AG09309 (cell line): Measurements from ENCODE around the gene ABCG1.
"Not testable (repeated sequence)": the region's sequence is repeated elsewhere in the genome, so short reads cannot be mapped to it uniquely, and the experiment has no call there.

ENCODE experiments used
- DNase-seq: peaks from one replicate; pipeline ENCODE4 v3.0.0-alpha.2; 2010; ENCODE audit warnings: low read depth
- H3K4me3 ChIP-seq: 2 replicates; pipeline ENCODE4 v1.5.1; 2011; ENCODE audit warnings: mild to moderate bottlenecking, low read depth, low read length, moderate library complexity; ENCODE audit not compliant: control insufficient read depth
- CTCF ChIP-seq: IDR thresholded peaks from 2 replicates; pipeline ENCODE4 v1.5.1; 2011; ENCODE audit warnings: mild to moderate bottlenecking, low read depth, low read length, inconsistent platforms; ENCODE audit not compliant: insufficient read depth, control insufficient read depth; ENCODE audit errors: missing control alignments

Gene ABCG1

GRCh38 chr21:42175110-42175710, 43.7 kb upstream of the ABCG1 start:
- TF ChIP-seq CTCF: no peak
- no peak for DNase-seq
- no peak overlapping the region for H3K4me3 ChIP-seq

GRCh38 chr21:42176859-42177258, 42.1 kb upstream of the ABCG1 start:
- H3K4me3 ChIP-seq: no peak overlapping the region
- no peak for DNase-seq
- no peak for TF ChIP-seq CTCF

- DNase-seq: no peak
- no peak for TF ChIP-seq CTCF
- H3K4me3 ChIP-seq: no peak overlapping the region
These were observed 39.6 kb upstream of the ABCG1 start for GRCh38 chr21:42179316-42179715.

- not testable (repeated sequence) for H3K4me3 ChIP-seq, DNase-seq
These were observed 38.9 kb upstream of the ABCG1 start for GRCh38 chr21:42180001-42180400.

DNA sequence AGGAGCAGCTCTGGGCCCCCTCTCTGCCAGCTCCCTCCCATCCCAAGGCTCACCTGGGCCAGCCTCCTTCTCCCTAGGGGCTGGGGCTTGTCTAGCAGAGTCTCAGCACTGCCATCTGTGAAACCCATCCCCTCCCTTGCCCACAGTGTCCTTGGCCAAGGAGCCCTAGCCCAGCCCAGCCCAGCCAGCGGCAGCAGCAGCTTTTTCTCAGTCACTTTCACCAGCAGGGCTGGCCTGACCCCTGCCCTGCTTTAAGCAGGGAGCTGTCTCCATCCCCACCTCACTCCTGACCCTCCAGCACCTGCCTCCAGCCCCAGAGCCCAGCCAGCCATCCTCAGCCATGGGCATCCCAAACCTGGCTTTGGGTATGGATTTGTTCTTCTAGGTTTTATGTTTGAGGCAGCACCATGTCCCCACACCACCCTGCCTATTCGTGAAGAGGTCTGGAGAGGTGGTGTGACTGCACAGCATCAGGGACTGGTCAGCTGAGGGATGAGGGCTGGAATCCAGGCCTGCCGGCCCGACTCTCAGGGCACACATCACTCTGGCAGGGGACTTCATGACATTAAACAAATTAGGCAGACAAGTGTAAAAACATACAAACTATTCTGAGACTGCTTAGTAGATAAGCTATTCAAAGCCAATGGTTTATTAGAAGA, 36.1 kb upstream of the ABCG1 start:
- no peak for TF ChIP-seq CTCF
- no peak for DNase-seq
- H3K4me3 ChIP-seq: no peak overlapping the region

GRCh38 chr21:42183374-42184266, 35.3 kb upstream of the ABCG1 start:
- DNase-seq: no peak
- TF ChIP-seq CTCF: no peak
- H3K4me3 ChIP-seq: no peak overlapping the region

GRCh38 chr21:42186591-42186990, 32.3 kb upstream of the ABCG1 start:
- no peak for TF ChIP-seq CTCF
- DNase-seq: no peak
- H3K4me3 ChIP-seq: no peak overlapping the region
